Neural cell (in vitro differentiated cells): Measurements from ENCODE around the gene SPATA32.

Source experiments
- POLR2AphosphoS5 ChIP-seq: IDR thresholded peaks from 2 replicates; pipeline ENCODE4 v1.6.1; 2012
- TF ChIP-seq, protein P1 (sequence below): fragments of 450-650 bp; IDR thresholded peaks from 2 replicates; pipeline ENCODE4 v1.5.1; 2014; ENCODE audit warnings: antibody characterized with exemption, mild to moderate bottlenecking, moderate library complexity; ENCODE audit not compliant: poor library complexity, severe bottlenecking

- TF ChIP-seq POLR2AphosphoS5, result no peak
- TF ChIP-seq, protein P1, sequence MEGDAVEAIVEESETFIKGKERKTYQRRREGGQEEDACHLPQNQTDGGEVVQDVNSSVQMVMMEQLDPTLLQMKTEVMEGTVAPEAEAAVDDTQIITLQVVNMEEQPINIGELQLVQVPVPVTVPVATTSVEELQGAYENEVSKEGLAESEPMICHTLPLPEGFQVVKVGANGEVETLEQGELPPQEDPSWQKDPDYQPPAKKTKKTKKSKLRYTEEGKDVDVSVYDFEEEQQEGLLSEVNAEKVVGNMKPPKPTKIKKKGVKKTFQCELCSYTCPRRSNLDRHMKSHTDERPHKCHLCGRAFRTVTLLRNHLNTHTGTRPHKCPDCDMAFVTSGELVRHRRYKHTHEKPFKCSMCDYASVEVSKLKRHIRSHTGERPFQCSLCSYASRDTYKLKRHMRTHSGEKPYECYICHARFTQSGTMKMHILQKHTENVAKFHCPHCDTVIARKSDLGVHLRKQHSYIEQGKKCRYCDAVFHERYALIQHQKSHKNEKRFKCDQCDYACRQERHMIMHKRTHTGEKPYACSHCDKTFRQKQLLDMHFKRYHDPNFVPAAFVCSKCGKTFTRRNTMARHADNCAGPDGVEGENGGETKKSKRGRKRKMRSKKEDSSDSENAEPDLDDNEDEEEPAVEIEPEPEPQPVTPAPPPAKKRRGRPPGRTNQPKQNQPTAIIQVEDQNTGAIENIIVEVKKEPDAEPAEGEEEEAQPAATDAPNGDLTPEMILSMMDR, result no peak
Measured at GRCh38 chr17:45253879-45254278, 8.0 kb downstream of the SPATA32 start.
